ENCODE data around the gene MAT2A. TPM values are rescaled to one million over a fixed set of nuclear protein-coding genes. Genes with fewer than 3 reads are reported as not detected.

Gene MAT2A
- total RNA-seq, 4 donors from 2014 or later: 303 to 511 (median 354) TPM

GRCh38 chr2:85501248-85501647 is 37.7 kb upstream of the MAT2A start:
- no peak overlapping the region for H3K4me3 ChIP-seq (replicated peaks in 1 of 3)
- peaks cover 3 to 24% of the 10 kb centered on the region in 2 donors for H3K4me1 ChIP-seq
- DNase-seq: no peak
- TF ChIP-seq POLR2A (IDR thresholded peaks at IDR 0.05): no peak
- TF ChIP-seq CTCF (IDR thresholded peaks at IDR 0.05): no peak
- no peaks in the 10 kb centered on the region for H3K27me3 ChIP-seq
- 77 to 90% methylated on average over 3 of the region's 3 CpGs for whole genome bisulfite sequencing, 2 donors
- intact Hi-C loops (cut with DNase I): no loop called here
- H3K9me3 ChIP-seq: no peaks in the 10 kb centered on the region
- no peaks in the 10 kb centered on the region for H3K36me3 ChIP-seq
- H3K27ac ChIP-seq: no peak overlapping the region

GRCh38 chr2:85502720-85503119 is 36.2 kb upstream of the MAT2A start:
- H3K27me3 ChIP-seq: no peaks in the 10 kb centered on the region
- no peak overlapping the region for H3K4me3 ChIP-seq (replicated peaks in 1 of 3)
- peaks cover 3 to 34% of the 10 kb centered on the region in 2 donors for H3K4me1 ChIP-seq
- TF ChIP-seq CTCF (IDR thresholded peaks at IDR 0.05): no peak
- no peak for TF ChIP-seq POLR2A (IDR thresholded peaks at IDR 0.05)
- no peak for DNase-seq
- intact Hi-C loops (cut with DNase I): no loop called here
- no peaks in the 10 kb centered on the region for H3K36me3 ChIP-seq
- H3K9me3 ChIP-seq: no peaks in the 10 kb centered on the region
- WGBS, 2 donors: 68 to 82% methylated on average over 3 of the region's 3 CpGs
- H3K27ac ChIP-seq: no peak overlapping the region

- no peak for DNase-seq
- Histone ChIP-seq H3K9me3 (no peaks in the 10 kb centered on the region), H3K36me3 (no peaks in the 10 kb centered on the region), H3K27ac (no peak overlapping the region), H3K4me1 (peaks cover 3 to 34% of the 10 kb centered on the region in 2 donors), H3K4me3 (replicated peaks in 1 of 3) (no peak overlapping the region), H3K27me3 (no peaks in the 10 kb centered on the region)
- 86 to 91% methylated on average over 16 to 17 of the region's 17 CpGs for WGBS, 2 donors
- TF ChIP-seq CTCF (IDR thresholded peaks at IDR 0.05) (no peak), POLR2A (IDR thresholded peaks at IDR 0.05) (no peak)
- intact Hi-C loops (cut with DNase I): no loop called here
Measured at GRCh38 chr2:85503168-85503850, 35.7 kb upstream of the MAT2A start.

- TF ChIP-seq POLR2A (IDR thresholded peaks at IDR 0.05) (no peak), CTCF (IDR thresholded peaks at IDR 0.05) (no peak)
- peak overlapping the region in 2 of 3 donors; percentile 51 to 64 for H3K27ac ChIP-seq
Measured at GRCh38 chr2:85503851-85504777, 34.9 kb upstream of the MAT2A start.

More at GRCh38 chr2:85503851-85504777, 34.9 kb upstream of the MAT2A start:
- no peak for DNase-seq
- Histone ChIP-seq H3K4me1 (peaks cover 3 to 34% of the 10 kb centered on the region in 2 donors), H3K36me3 (no peaks in the 10 kb centered on the region), H3K9me3 (no peaks in the 10 kb centered on the region), H3K27me3 (no peaks in the 10 kb centered on the region), H3K4me3 (replicated peaks in 1 of 3) (no peak overlapping the region)
- intact Hi-C loops (cut with DNase I): no loop called here
- 88 to 89% methylated on average over 15 to 18 of the region's 18 CpGs for WGBS, 2 donors
